Activated T-cell treated with anti-CD3 and anti-CD28 coated beads for 24 hours (primary cell): ENCODE results near the gene IPO13.

Source experiments
- DNase-seq: peaks from one replicate; pipeline ENCODE4 v3.0.0-alpha.2; 2020; ENCODE audit warnings: low read depth

The IPO13 gene

DNA sequence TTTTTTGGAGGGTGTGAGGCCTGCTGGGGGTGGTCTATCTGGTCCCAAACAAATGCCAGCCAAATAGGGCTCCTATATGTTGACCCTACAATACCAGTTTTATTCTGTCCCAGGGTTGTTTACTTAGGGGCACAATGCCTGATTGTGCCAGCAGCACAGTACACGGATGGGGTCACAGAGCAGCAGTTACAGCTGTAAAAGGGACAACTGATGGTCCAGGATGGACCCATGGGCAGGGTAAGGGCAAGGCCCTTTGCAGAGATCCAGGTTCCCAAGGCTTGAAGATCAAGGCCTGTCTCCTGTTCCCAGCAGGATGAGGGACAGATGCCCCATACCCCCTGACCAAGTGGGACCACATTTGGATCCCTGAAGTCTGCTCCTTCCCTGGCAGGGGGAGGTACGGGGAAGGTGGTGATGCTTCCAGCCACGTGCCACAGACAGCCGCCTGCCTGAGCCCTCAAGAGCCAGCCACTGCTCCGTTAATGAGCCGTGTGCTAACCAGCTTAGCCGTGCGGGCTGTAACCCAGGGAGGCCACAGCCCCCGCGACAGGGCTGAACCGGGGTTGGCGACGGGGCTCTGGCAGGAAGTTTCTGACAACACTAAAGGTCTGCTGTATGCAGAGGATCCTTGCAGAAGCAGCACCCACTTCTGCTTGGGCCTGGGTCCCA, 66.3 kb downstream of the IPO13 start:
- DNase-seq: no peak

DNA sequence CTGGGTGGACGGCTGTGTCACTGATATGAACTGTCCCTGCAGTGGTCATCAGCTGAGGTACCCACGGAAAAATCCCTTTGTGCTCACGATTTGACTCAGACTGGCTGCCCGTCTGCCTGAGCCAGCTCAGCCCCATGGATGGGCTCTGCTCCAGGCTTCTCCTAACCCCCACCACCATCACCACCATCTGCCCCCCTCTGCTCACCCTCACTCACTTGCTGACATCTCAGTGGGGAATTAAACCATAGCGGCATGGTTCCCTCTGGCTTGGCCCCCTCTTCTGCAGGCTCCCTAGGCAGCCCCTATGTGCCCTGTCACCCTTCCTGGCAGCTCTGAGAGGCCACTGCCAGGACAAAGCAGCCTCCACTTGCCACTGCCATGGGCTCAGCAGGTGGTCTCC, 67.2 kb downstream of the IPO13 start:
- no peak for DNase-seq

DNA sequence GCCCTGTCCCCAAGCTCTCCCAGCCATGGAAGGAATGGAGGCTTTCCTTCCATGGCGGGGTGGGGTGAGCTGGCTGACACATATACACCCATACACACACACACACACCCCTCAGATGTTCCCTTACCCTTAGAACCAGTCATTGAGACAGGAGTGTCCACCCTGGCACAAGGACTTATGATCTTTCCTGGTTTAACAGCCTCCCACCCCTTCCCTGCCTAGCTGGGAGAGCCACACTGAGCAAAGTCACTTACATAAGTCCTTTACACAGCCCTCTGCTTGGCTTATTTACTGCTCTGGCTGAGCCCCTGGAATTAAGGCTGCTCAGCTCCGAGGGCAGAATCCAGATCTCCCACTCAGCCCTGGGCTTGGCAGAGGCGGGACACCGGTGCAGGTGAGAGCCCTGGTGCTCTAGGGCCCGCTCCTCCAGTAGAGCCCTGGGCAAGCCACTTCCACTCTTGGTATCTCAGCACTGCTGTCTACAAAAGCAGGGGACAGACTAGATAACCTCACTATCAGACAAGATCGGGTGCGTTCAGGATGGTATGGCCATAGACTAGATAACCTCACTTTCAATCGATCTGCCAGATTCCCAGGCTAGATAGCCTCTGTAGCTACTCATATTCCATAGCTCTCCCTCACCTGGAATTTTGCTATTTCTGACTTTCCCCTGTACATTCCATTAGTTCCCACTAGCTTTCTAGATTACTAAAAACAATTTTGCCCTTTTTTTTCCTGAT, 67.8 kb downstream of the IPO13 start:
- DNase-seq: no peak

DNA sequence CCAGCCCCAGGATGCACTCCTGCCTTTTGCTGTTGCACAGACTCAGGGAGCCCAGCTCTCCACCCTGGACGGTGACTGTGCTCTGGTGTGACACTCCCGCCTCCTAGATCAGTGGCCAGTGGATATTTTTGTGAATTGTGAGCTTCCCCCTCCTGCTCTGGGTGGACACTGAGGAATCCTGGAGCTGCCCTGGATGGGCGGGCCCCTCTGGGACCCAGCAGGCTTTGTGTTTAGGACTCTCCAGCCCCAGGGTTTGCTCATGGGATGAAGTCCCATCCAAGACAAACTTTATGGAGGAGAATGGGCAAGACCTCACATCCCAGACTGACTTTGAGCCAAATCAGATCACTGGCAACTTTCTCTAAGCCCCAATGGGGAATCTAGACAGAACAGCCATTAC, 68.5 kb downstream of the IPO13 start:
- no peak for DNase-seq

DNA sequence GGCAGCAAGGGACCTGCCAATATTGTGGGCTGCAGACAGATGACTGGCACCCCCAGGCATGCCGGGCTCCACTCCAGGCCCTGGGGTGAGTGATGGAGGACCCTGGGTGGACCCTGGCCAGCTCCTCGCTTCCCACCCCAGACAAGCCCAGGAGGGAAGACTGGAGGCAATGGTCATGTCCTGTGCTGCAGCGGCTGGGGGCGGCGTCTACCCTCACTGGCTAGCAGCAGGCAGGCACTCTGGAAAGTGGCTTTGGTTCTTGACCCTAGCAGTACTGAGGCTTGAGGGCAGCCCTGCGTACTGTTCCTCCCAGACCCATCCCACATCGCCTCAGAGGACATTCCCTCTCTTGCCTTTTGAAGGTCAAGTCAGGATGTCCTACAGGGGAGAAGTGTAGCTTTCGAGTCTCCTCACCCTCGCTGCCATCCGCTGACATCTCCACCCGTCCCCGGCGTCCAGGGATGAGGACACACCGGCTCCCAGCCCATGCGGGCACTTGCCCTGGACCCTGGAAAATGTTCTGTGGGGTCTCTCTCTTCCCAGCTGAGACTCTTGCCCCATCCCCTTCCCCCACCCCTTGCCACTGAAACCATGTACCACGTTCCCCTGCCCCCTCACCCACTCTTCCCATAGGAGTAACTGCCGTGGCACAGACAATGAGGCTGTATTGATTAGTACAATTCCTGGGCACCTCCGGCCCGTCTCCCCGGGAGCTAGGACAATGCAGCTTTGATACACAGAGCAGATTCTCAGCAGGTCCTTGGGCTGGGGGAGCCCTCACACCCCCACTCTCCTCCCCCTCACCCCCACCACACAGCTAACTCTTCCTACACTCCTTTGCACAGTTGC, 69.5 kb downstream of the IPO13 start:
- no peak for DNase-seq

DNA sequence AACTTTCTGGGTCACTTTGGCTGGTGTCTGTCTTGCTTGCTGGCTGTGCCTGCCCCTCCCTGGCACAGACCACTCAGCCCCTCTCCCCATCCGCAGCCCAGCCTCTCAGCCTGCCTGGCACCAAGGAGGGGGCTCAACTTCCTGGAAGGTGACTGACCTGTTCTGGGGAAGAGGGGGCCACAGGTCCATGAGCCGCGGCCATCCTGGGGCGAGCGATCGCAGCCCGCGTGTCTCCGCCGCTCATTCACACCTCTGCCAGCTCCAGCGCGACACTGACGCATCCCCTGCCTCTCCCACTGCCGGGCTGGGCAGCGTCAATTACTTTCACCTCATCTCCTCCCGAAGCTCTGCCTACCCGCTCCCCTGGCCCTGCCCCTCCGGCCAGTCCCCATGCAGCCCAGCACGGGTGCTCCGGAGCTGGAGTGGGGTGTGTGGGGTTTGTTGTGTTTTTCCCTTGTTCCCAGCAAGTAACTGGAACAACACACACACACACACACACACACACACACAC, 70.2 kb downstream of the IPO13 start:
- no peak for DNase-seq
